Omental fat pad (tissue), 4 donors: ENCODE measurements around the gene CMTM1. TPM values are rescaled to one million over a fixed set of nuclear protein-coding genes. Genes with fewer than 3 reads are reported as not detected.

Experiments used
- ATAC-seq: fragments of 150-250 bp; one replicate; pipeline ENCODE4 v1.9.1; 2016; ENCODE audit warnings: mild to moderate bottlenecking, moderate library complexity; ENCODE audit not compliant: low FRiP score
- DNase-seq: peaks from one replicate; pipeline ENCODE4 v3.0.0-alpha.2; 2019; ENCODE audit warnings: low spot score
- CTCF ChIP-seq, 3 donors: fragments of 450-650 bp; IDR thresholded peaks; one replicate each; pipeline ENCODE4 v1.5.1; 2016 to 2017; ENCODE audit warnings: antibody characterized with exemption in 3 of 3, mild to moderate bottlenecking in 3 of 3, moderate library complexity in 2 of 3
- total RNA-seq, 4 donors: library from RNA; depleted of rRNA; stranded (reverse); fragments of >200 nt; gene quantifications; one replicate each; pipeline ENCODE4 v1.1.0, GENCODE V29; 2016

Gene CMTM1
- total RNA-seq, 4 donors from 2014 or later = 0.93 to 1.1 (median 0.98) TPM

DNA sequence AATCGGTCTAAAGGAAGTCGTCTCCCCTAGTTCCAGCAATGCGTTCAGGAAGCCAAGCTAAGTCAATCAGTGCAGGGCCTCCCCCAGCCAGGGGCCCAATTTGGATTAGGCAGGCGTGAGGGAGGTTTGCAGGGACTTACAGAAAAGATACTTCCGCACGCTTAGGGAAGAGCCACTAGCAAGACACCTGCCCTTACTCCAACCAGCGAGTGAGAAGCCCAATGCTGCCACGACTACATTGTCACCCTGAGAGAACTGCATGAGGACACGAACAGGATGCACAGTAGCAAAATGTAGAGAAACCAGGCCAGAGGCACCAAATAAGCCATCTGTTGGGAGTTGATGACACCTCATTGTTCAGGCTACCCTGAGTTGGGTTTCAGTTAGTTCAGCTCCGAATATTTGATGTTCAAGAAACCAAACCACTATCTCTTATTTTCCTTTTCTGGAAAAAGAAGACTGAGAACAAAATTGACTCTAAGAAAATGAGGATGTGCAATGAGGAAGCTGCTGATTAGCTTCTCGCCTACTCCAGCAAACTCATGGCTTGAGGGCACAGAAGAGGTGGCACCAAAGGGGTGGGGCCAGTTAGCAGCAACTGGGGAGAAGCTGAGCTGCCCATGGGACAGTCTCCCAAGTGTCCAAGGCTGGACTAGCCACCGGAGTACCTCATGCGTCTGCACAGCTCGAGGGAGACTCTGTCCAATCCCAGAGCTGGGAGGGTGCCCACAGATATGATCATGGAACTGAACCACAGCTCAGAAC lies 45.7 kb upstream of the CMTM1 start:
- no peak for TF ChIP-seq CTCF (IDR thresholded peaks at IDR 0.05)
- ATAC-seq (no peak), DNase-seq (no peak)

DNA sequence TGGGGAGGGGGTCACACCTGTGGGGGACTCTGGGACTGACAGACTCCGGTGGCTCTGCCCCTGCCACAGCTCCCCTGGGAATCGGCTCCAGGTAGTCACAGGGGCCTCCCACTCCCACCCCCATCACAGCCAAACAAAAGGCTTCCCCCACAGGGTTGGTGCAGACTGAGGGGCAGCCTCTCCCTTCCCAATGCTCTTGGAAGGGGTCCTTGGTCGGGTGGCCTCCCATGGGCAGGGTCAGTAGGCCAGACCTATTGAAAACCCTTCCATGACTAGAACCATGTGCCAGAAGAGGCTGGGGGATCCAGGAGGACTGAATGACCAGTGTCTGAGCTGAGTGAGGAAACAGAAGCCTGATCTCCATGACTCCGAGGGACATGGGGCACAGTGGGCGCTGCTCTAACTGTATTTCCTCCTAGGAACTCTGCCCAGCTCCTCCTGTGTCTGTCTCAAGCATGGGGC lies 45.0 kb upstream of the CMTM1 start:
- no peak for ATAC-seq
- no peak for TF ChIP-seq CTCF (IDR thresholded peaks at IDR 0.05)
- no peak for DNase-seq

- no peak for DNase-seq
Observed at GRCh38 chr16:66521951-66522771, 44.1 kb upstream of the CMTM1 start.

DNA sequence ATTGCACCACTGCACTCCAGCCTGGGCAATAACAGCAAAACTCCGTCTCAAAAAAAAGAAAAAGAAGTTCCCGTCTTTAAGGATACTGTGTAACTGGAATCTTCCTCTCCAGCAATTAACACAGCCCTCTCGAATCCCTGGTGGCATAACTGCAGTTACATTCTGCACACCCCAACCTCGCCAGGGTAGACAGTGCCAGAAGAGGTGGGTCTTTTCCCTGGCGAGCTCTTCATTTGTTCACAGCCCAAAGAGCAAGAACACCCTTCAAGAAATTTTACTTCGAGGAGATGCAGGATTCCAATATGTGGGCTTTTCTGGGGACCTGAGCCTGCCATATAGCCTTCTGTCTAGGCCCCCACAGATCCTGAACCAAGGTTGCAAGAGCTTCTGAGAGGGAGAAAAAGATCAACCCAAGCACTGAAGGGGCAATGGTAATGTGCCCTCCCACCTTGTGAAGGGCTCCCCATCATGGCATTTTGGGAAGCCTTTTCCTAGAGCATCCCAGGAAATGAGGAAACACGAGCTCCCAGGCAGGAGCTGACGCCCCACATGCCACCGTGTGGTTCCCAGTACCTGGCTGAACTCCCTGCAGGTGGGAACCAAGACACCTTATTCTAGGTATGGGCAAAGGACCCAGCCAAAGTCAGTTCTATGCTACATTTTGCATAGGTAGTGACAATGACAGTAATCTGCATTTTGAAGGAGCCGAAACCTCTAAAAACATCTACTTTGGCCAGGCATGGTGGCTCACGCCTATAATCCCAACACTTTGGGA lies 43.2 kb upstream of the CMTM1 start:
- no peak for ATAC-seq
- DNase-seq = no peak

More at GRCh38 chr16:66521951-66522771, 44.1 kb upstream of the CMTM1 start:
- no peak for ATAC-seq
- no peak for TF ChIP-seq CTCF (IDR thresholded peaks at IDR 0.05)

DNA sequence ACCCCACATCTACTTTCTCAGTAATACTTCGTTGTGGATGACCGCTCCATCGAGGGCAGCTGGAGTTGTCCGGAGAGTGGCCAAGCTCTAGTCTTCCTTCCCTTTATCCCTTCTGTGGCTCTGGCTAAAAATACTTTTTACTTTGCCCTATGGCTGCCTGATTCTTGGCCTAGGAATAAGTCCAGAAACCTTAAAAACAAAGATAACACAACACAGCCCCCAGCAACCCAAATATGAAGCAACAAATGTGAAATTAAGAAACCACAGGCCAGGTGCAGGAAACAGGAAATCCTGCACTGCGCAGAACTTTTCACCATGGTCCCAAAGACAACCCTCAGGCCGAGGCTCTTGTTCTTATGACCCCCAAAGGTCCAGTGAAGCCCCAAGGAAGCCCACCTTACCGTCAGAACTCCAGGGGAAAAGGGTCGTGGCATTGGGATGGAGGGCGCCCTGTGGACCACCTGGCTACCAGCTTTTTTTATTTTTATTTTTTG lies 42.3 kb upstream of the CMTM1 start:
- DNase-seq (no peak), ATAC-seq (no peak)
- TF ChIP-seq CTCF (IDR thresholded peaks at IDR 0.05) = no peak

More for the DNA sequence above, 43.2 kb upstream of the CMTM1 start:
- no peak for TF ChIP-seq CTCF (IDR thresholded peaks at IDR 0.05)

DNA sequence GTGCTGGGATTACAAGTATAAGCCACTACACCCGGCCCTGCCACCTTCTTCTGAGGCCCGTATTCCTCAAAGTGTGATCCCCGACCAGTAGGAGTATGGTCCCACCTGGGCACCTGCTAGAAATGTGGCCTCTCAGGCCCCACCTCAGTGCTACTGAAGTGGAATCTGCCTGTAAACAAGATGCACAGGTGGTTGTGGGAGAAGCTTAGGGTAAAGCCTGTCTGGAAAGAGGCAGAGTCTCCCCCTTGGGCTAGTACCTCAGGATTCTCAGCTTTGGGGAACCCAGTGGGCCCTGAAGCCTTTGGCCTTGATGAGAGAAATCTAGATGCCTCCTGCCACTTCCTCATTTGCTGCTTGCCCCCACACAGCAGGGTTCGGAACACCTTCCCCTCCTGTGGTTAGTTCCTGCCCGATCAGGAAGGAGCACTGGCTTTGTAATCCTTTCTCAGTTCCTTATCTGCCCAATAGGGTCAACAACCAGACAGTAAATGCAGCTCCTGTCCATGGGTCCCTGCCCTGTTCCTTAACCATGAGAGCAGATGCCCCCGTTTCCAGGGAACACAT lies 41.6 kb upstream of the CMTM1 start:
- DNase-seq (no peak), ATAC-seq (no peak)
- TF ChIP-seq CTCF (IDR thresholded peaks at IDR 0.05) = no peak
